IMR-90 (cell line): ENCODE results near the gene MINDY1. TPM values are rescaled to one million over a fixed set of nuclear protein-coding genes. Genes with fewer than 3 reads are reported as not detected.

Source experiments
- ATAC-seq: fragments of 200-7000 bp; cut with Tn5 transposase; 2 replicates; pipeline ENCODE4 v1.9.1; 2020; ENCODE audit warnings: low read depth, mild to moderate bottlenecking, moderate library complexity
- BruUV-seq: library from RNA; stranded (reverse); fragments of 400-500 nt; replicated peaks from 2 replicates; lab custom pipeline; 2021; lab: Mats Ljungman, UMichigan
- CTCF ChIA-PET: fragments of 300-600 bp; formaldehyde crosslinking; extraction: SDS; loops from one replicate; lab custom pipeline; 2021; ENCODE audit warnings: antibody characterized with exemption; lab: Yijun Ruan, JAX
- POLR2A ChIA-PET: fragments of 300-600 bp; sonication (Branson Sonifier 250); formaldehyde crosslinking; loops from one replicate; lab custom pipeline; 2022; ENCODE audit warnings: antibody characterized with exemption; ENCODE audit not compliant: unreplicated experiment; lab: Charles Lee
- DNase-seq: peaks from one replicate; pipeline ENCODE4 v3.0.0; 2013
- H2AFZ ChIP-seq: replicated peaks from 2 replicates; pipeline ENCODE3; 2013; ENCODE audit warnings: low read length, mild to moderate bottlenecking; ENCODE audit not compliant: poor library complexity
- H2AK5ac ChIP-seq: 2 replicates; pipeline ENCODE4 v1.6.1; 2013; ENCODE audit warnings: low read depth, low read length, inconsistent platforms
- H2AK9ac ChIP-seq: replicated peaks from 2 replicates; pipeline ENCODE3; 2013; ENCODE audit warnings: mild to moderate bottlenecking, low read depth, low read length, moderate library complexity; ENCODE audit not compliant: poor library complexity
- H2BK120ac ChIP-seq: 2 replicates; pipeline ENCODE4 v1.6.1; 2013; ENCODE audit warnings: low read depth, low read length, inconsistent platforms
- H2BK15ac ChIP-seq: 3 replicates; pipeline ENCODE4 v1.6.1; 2013; ENCODE audit warnings: low read depth, low read length, inconsistent platforms
- H2BK20ac ChIP-seq: 2 replicates; pipeline ENCODE4 v1.6.1; 2013; ENCODE audit warnings: low read depth, mild to moderate bottlenecking, inconsistent platforms, low read length, moderate library complexity
- H2BK5ac ChIP-seq: 2 replicates; pipeline ENCODE4 v1.6.1; 2013; ENCODE audit warnings: mild to moderate bottlenecking, low read depth, low read length, inconsistent platforms; ENCODE audit not compliant: poor library complexity, severe bottlenecking
- H3K14ac ChIP-seq: replicated peaks from 2 replicates; pipeline ENCODE4 v1.6.1; 2013; ENCODE audit warnings: low read depth, low read length, inconsistent platforms
- H3K18ac ChIP-seq: 2 replicates; pipeline ENCODE4 v1.6.1; 2013; ENCODE audit warnings: low read depth, low read length, control low read depth
- H3K23ac ChIP-seq: 2 replicates; pipeline ENCODE4 v1.6.1; 2013; ENCODE audit warnings: low read depth, low read length, inconsistent platforms
- H3K27ac ChIP-seq: 2 replicates; pipeline ENCODE4 v1.5.1; 2013; ENCODE audit warnings: mild to moderate bottlenecking, control low read depth, low read length; ENCODE audit not compliant: insufficient read depth
- H3K27me3 ChIP-seq: 2 replicates; pipeline ENCODE4 v1.6.1; 2013; ENCODE audit warnings: low read length; ENCODE audit not compliant: control insufficient read depth, insufficient read depth
- H3K36me3 ChIP-seq: 2 replicates; pipeline ENCODE4 v1.6.1; 2013; ENCODE audit warnings: low read length, mixed read lengths; ENCODE audit not compliant: control insufficient read depth, insufficient read depth
- H3K4ac ChIP-seq: 2 replicates; pipeline ENCODE4 v1.6.1; 2013; ENCODE audit warnings: low read depth, low read length, inconsistent platforms
- H3K4me1 ChIP-seq: 2 replicates; pipeline ENCODE4 v1.6.1; 2013; ENCODE audit warnings: low read length, mixed read lengths; ENCODE audit not compliant: control insufficient read depth, insufficient read depth
- H3K4me2 ChIP-seq: 2 replicates; pipeline ENCODE4 v1.6.1; 2013; ENCODE audit warnings: low read depth, mild to moderate bottlenecking, control low read depth, low read length, moderate library complexity
- H3K4me3 ChIP-seq: 2 replicates; pipeline ENCODE4 v1.5.1; 2013; ENCODE audit warnings: low read depth, mild to moderate bottlenecking, control low read depth, low read length, moderate library complexity; ENCODE audit not compliant: insufficient read depth
- H3K56ac ChIP-seq: 2 replicates; pipeline ENCODE4 v1.6.1; 2013; ENCODE audit warnings: low read length, inconsistent platforms; ENCODE audit not compliant: insufficient read depth; ENCODE audit errors: extremely low read depth
- H3K79me1 ChIP-seq, 2 experiments: 2 replicates each; pipeline ENCODE4 v1.6.1; 2013; ENCODE audit warnings: low read length in 2 of 2, inconsistent platforms in 1 of 2, low read depth in 1 of 2
- H3K9ac ChIP-seq: 2 replicates; pipeline ENCODE4 v1.6.1; 2013; ENCODE audit warnings: low read depth, low read length, control low read depth
- H3K9me1 ChIP-seq: 2 replicates; pipeline ENCODE4 v1.6.1; 2013; ENCODE audit warnings: low read length, inconsistent platforms; ENCODE audit not compliant: insufficient read depth
- H3K9me3 ChIP-seq: 2 replicates; pipeline ENCODE4 v1.6.1; 2013; ENCODE audit warnings: low read length; ENCODE audit not compliant: control insufficient read depth, insufficient read depth
- H4K20me1 ChIP-seq: 2 replicates; pipeline ENCODE4 v1.6.1; 2013; ENCODE audit warnings: low read length, inconsistent platforms; ENCODE audit not compliant: insufficient read depth
- H4K5ac ChIP-seq: 2 replicates; pipeline ENCODE4 v1.6.1; 2013; ENCODE audit warnings: mild to moderate bottlenecking, low read depth, low read length, control low read depth
- H4K8ac ChIP-seq, 2 experiments: 2 replicates each; pipeline ENCODE4 v1.6.1; 2013; ENCODE audit warnings: low read depth in 2 of 2, low read length in 2 of 2, control low read depth in 1 of 2, inconsistent platforms in 1 of 2
- H4K91ac ChIP-seq: 2 replicates; pipeline ENCODE4 v1.6.1; 2013; ENCODE audit warnings: low read depth, low read length, inconsistent platforms; ENCODE audit not compliant: insufficient read depth
- CHD1 ChIP-seq: IDR thresholded peaks from 2 replicates; pipeline ENCODE4 v1.6.1; 2012; ENCODE audit warnings: low read depth, low read length, improper control_type of control experiment
- CTCF ChIP-seq: conservative IDR thresholded peaks from 2 replicates; pipeline ENCODE4 v1.5.1; 2012; ENCODE audit warnings: mild to moderate bottlenecking, low read depth, low read length, improper control_type of control experiment
- ELK1 ChIP-seq: fragments of 150-350 bp; IDR thresholded peaks from 2 replicates; pipeline ENCODE4 v1.6.1; 2016; ENCODE audit warnings: low read depth, mild to moderate bottlenecking, low read length, moderate library complexity, borderline replicate concordance
- FOS ChIP-seq: fragments of 150-350 bp; IDR thresholded peaks from 2 replicates; pipeline ENCODE4 v1.6.1; 2016; ENCODE audit warnings: low read depth, low read length
- RAD21 ChIP-seq: IDR thresholded peaks from 2 replicates; pipeline ENCODE4 v1.6.1; 2012; ENCODE audit warnings: low read length, improper control_type of control experiment
- USF2 ChIP-seq: fragments of 150-350 bp; IDR thresholded peaks from 2 replicates; pipeline ENCODE4 v1.6.1; 2017; ENCODE audit warnings: mild to moderate bottlenecking, antibody characterized with exemption, low read length, low read depth
- WGBS, 2 experiments: methylation state at CpG; one replicate each; pipeline versions ENCODE4 v1.1.5 to v1.1.7; 2013; ENCODE audit warnings: missing lambda C conversion rate in 2 of 2; ENCODE audit not compliant: insufficient read length in 1 of 2; ENCODE audit errors: extremely low coverage in 2 of 2; 5-methylcytosine and 5-hydroxymethylcytosine counted together
- dilution Hi-C: fragments of 300-500 bp; cut with HindIII; formaldehyde crosslinking; loops from one replicate; pipeline ENCODE4 v1.14.3; 2018; ENCODE audit warnings: low sequenced_read_pairs; ENCODE audit not compliant: unreplicated experiment
- in situ Hi-C: fragments of 300-500 bp; cut with MboI; formaldehyde crosslinking; loops from 3 replicates; pipeline ENCODE4 v1.14.3; 2019; ENCODE audit warnings: low sequenced_read_pairs, inconsistent platforms, mixed read lengths
- intact Hi-C: fragments of 100-400 bp; cut with micrococcal nuclease; formaldehyde crosslinking; loops from 2 replicates; pipeline ENCODE4 v1.10.0; 2022
- polyA plus RNA-seq, 3 experiments: library from polyadenylated mRNA; depleted of rRNA; stranded (reverse); fragments of >200 nt; gene quantifications; 2 replicates each; pipeline ENCODE4 v1.2.3, GENCODE V29; 2012; ENCODE audit warnings: low replicate concordance in 1 of 3
- total RNA-seq: library from RNA; depleted of rRNA; stranded (reverse); fragments of >200 nt; gene quantifications from 2 replicates; pipeline ENCODE4 v1.2.3, GENCODE V29; 2012

The MINDY1 gene
- total and polyA plus RNA-seq, 2 of the 4 experiments (the other 2 are of a cell fraction): 6.6 to 7.3 TPM

GRCh38 chr1:150987924-150988323, 18.8 kb downstream of the MINDY1 start:
- H2BK5ac ChIP-seq: no peak overlapping the region
- no peak overlapping the region for H3K4me3 ChIP-seq
- peaks cover 6% of the 10 kb centered on the region; the same call in 1 of the 2 replicates for H3K27me3 ChIP-seq
- no peak overlapping the region for H3K14ac ChIP-seq
- H3K79me1 ChIP-seq: no peaks in the 10 kb centered on the region
- peaks cover 3% of the 10 kb centered on the region; the same call in 1 of the 2 replicates for H3K9me1 ChIP-seq
- ATAC-seq: no peak
- POLR2A ChIA-PET: no interaction called here
- no peak overlapping the region for H3K27ac ChIP-seq
- H3K9ac ChIP-seq: no peak overlapping the region
- H3K4me1 ChIP-seq: no peaks in the 10 kb centered on the region
- no peak overlapping the region for H4K91ac ChIP-seq
- H2BK120ac ChIP-seq: no peak overlapping the region
- no peak overlapping the region for H3K4ac ChIP-seq
- in situ Hi-C loops (no loop called here), intact Hi-C loops (no loop called here), dilution Hi-C loops (no loop called here)
- no peak overlapping the region for H2BK15ac ChIP-seq
- H2AFZ ChIP-seq: no peak overlapping the region
- TF ChIP-seq USF2: no peak
- no peak for TF ChIP-seq CTCF
- TF ChIP-seq CHD1: no peak
- no peak for TF ChIP-seq FOS
- TF ChIP-seq ELK1: no peak
- TF ChIP-seq RAD21: no peak
- no peak overlapping the region for H2AK9ac ChIP-seq
- H3K23ac ChIP-seq: no peak overlapping the region
- H3K18ac ChIP-seq: no peak overlapping the region
- H2AK5ac ChIP-seq: no peak overlapping the region
- BruUV-seq: no TSS peak
- H4K8ac ChIP-seq: no peak overlapping the region
- H4K20me1 ChIP-seq: no peaks in the 10 kb centered on the region
- WGBS, 2 experiments: no CpG with 5 or more reads among the region's 7 CpGs
- H2BK20ac ChIP-seq: no peak overlapping the region
- H3K36me3 ChIP-seq: no peaks in the 10 kb centered on the region
- CTCF ChIA-PET: interaction anchor here (0.6 to 2.1 kb wide), 2 partner anchors 10 to 293 kb away, joined by 3 to 5 read pairs; no protein-coding TSS in a partner anchor
- no peak overlapping the region for H3K4me2 ChIP-seq
- no peaks in the 10 kb centered on the region for H3K9me3 ChIP-seq
- no peak overlapping the region for H3K56ac ChIP-seq
- no peak for DNase-seq
- no peak overlapping the region for H4K5ac ChIP-seq
